ENCODE results near the gene FYB2. TPM values are rescaled to one million over a fixed set of nuclear protein-coding genes. Genes with fewer than 3 reads are reported as not detected.

The FYB2 gene
- total RNA-seq, 1 experiment from 2014 or later: 0.48 TPM

GRCh38 chr1:56771717-56772116, 47.5 kb downstream of the FYB2 start:
- Mint-ChIP-seq H3K4me1 (no peaks in the 10 kb centered on the region), H3K36me3 (ENCODE audit: insufficient read depth in 1 of 3, low read depth in 3 of 3) (no peaks in the 10 kb centered on the region), H3K9me3 (no peaks in the 10 kb centered on the region), H3K27me3 (ENCODE audit: low read depth) (peaks cover 2% of the 10 kb centered on the region), H3K27ac (no peak overlapping the region), H3K4me3 (no peak overlapping the region)
- Histone ChIP-seq H3T11ph (ENCODE audit: low read length) (no peak overlapping the region), H3K27me3 (ENCODE audit: insufficient read depth, low read length) (no peaks in the 10 kb centered on the region), H3K23me2 (ENCODE audit: insufficient read length, low read depth, low read length, poor library complexity, severe bottlenecking) (no peaks in the 10 kb centered on the region), H4K91ac (ENCODE audit: insufficient read length, low read depth, low read length) (no peak overlapping the region), H3K18ac (ENCODE audit: insufficient read length, low read depth, low read length) (no peak overlapping the region), H2BK120ac (ENCODE audit: low read depth, low read length, poor library complexity, severe bottlenecking) (no peak overlapping the region), H3K23ac (ENCODE audit: insufficient read length, low read depth, low read length) (no peak overlapping the region), H3K9ac (ENCODE audit: extremely low read depth, insufficient read length, low read length) (no peak overlapping the region), H3K14ac (ENCODE audit: insufficient read depth, low read length) (no peak overlapping the region), H3K56ac (ENCODE audit: insufficient read length, low read depth, low read length) (no peak overlapping the region), H3K27ac (ENCODE audit: insufficient read length, low read depth, low read length) (no peak overlapping the region), H3K79me1 (ENCODE audit: insufficient read depth, low read depth, low read length, poor library complexity, severe bottlenecking) (no peaks in the 10 kb centered on the region), H3K4me1 (ENCODE audit: insufficient read depth, low read length) (no peaks in the 10 kb centered on the region), H4K8ac (replicated peaks; ENCODE audit: insufficient read length, low read depth, low read length) (no peak overlapping the region), H2AFZ (ENCODE audit: low read length) (no peak overlapping the region), H4K5ac (ENCODE audit: insufficient read length, low read depth, low read length) (no peak overlapping the region), H3K4ac (ENCODE audit: low read depth, low read length) (no peak overlapping the region), H4K20me1 (ENCODE audit: control insufficient read depth, insufficient read depth, insufficient read length) (no peaks in the 10 kb centered on the region), H2BK20ac (ENCODE audit: low read depth, low read length, poor library complexity, severe bottlenecking) (no peak overlapping the region), H2BK5ac (ENCODE audit: insufficient read length, low read length) (no peak overlapping the region), H3K79me2 (ENCODE audit: insufficient read depth, low read length) (no peaks in the 10 kb centered on the region), H3K4me2 (ENCODE audit: insufficient read depth, insufficient read length, low read length) (no peak overlapping the region), H2BK12ac (ENCODE audit: insufficient read length, low read depth, low read length) (no peak overlapping the region), H2BK15ac (ENCODE audit: low read depth, low read length) (no peak overlapping the region), H3K9me3 (ENCODE audit: control insufficient read depth, low read depth, low read length) (no peaks in the 10 kb centered on the region), H2AK5ac (ENCODE audit: insufficient read length, low read length) (no peak overlapping the region)
- DNase-seq: no peak
- whole genome bisulfite sequencing (ENCODE audit: extremely low coverage, insufficient read length, low lambda C conversion rate): no CpG with 5 or more reads among the region's 3 CpGs
- TF ChIP-seq, protein P1, sequence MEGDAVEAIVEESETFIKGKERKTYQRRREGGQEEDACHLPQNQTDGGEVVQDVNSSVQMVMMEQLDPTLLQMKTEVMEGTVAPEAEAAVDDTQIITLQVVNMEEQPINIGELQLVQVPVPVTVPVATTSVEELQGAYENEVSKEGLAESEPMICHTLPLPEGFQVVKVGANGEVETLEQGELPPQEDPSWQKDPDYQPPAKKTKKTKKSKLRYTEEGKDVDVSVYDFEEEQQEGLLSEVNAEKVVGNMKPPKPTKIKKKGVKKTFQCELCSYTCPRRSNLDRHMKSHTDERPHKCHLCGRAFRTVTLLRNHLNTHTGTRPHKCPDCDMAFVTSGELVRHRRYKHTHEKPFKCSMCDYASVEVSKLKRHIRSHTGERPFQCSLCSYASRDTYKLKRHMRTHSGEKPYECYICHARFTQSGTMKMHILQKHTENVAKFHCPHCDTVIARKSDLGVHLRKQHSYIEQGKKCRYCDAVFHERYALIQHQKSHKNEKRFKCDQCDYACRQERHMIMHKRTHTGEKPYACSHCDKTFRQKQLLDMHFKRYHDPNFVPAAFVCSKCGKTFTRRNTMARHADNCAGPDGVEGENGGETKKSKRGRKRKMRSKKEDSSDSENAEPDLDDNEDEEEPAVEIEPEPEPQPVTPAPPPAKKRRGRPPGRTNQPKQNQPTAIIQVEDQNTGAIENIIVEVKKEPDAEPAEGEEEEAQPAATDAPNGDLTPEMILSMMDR (conservative IDR thresholded peaks at IDR 0.05): no peak

Measured in H9 (cell line).